DMS114 treated with DMSO at 0.1 percent for 48 hours (cell line): ENCODE data around the gene PRPF8.
"Not testable (repeated sequence)": the region's sequence is repeated elsewhere in the genome, so short reads cannot be mapped to it uniquely, and the experiment has no call there.

Experiments
- DNase-seq: peaks from one replicate; lab custom pipeline; 2025; ENCODE audit not compliant: unreplicated experiment; lab: John Stamatoyannopoulos, UW

The PRPF8 gene

DNA sequence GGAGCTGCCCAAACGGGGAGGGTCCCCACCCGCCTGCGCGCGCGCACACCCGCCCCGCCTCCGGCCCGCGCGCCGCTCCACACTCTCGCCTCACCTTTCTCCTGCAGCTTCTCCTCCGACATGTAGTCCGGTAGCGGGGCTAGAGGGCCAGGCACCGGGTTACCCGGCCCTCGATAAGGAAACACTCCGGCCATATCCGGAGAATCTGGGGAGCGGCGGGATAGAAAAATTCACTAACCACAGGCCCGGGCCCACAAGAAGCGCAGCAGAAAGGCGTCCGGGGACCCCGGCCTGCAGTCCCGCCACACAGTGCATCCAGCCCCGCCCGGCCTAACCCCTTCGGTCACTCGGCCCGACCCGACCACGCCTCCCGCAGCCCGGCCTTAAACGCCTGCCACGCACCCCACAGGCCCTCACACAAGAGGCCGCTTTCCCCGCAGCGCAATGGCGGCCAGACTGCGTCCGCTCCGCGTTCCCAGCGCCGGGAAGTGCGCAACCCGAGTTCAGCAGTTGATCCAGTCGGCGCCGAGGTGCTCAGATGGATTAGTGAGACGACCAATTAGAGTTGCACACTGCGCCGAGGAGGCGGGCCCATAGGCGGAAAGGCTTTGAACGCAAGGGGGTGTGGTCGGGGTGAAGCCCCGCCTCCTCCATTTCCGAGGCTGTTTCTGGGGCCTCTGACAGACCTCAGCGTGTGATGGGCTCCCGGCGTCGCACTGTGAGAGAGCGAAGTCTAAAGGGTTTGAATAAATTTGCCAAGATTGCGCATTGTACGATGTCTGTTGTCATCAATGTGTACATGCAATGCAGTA, at the start of gene PRPF8:
Gene PRPF8 (minus strand): TSS at position 490 of the 812 bp plus-strand sequence. CDS start 296 bp downstream, at position 194.
- DNase-seq: peak; percentile 94

DNA sequence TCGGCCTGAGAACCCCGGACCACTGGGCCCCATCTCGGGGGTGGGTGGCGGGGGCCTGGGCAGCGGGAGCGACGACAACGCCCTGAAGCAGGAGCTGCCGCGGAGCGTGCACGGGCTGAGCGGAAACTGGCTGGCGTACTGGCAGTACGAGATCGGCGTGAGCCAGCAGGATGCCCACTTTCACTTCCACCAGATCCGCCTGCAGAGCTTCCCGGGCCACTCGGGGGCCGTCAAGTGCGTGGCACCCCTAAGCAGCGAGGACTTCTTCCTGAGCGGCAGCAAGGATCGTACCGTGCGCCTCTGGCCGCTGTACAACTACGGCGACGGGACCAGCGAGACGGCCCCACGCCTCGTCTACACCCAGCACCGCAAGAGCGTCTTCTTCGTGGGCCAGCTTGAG, 49.1 kb upstream of the PRPF8 start:
- no peak for DNase-seq

DNA sequence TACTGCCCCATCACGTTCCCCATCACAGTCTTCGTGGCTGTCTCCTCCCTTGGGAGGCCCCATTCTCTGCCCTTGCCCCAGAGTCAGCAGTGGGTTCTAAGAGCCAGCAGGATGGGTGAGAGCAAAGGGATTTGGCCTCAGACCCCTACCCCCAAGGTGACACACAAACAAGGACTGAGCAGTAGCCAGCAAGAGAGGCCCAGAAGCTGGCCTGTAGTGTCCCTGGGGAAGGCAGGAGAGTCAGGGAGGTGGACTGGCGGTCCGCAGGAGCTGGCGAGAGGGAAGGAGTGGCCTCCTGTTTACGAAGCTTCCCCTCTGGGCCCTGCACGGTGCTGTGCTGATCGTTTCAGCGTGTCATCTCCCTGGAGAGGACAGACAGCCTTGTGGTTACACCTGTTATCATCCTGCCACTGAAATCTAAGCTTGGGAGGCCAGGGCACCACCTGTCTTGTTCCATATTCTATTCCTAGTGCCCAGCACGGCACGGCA, 48.2 kb upstream of the PRPF8 start:
- no peak for DNase-seq

DNA sequence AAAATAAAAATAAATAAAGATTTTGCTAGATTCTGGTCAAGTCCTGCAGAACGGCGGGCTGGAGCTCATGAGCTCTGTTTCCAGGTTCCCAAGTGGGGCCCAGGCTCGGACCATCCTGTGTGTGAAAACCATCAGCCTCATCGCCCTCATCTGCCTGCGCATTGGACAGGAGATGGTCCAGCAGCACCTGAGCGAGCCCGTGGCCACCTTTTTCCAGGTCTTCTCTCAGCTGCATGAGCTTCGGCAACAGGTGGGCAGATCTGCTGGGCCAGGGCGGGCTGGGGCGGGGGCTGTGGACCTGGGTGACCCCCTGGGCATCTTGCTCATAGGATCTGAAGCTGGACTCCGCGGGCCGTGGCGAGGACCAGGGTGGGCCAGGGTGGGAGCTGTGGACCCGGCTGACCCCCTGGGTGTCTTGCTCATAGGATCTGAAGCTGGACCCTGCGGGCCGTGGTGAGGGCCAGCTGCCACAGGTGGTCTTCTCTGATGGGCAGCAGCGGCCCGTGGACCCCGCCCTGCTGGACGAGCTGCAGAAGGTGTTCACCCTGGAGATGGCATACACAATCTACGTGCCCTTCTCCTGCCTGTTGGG, 47.7 kb upstream of the PRPF8 start:
- DNase-seq: no peak

GRCh38 chr17:1731194-1731506, 46.5 kb upstream of the PRPF8 start:
- no peak for DNase-seq

GRCh38 chr17:1730326-1731193, 45.9 kb upstream of the PRPF8 start:
- DNase-seq: no peak

GRCh38 chr17:1729966-1730325, 45.3 kb upstream of the PRPF8 start:
- no peak for DNase-seq

DNA sequence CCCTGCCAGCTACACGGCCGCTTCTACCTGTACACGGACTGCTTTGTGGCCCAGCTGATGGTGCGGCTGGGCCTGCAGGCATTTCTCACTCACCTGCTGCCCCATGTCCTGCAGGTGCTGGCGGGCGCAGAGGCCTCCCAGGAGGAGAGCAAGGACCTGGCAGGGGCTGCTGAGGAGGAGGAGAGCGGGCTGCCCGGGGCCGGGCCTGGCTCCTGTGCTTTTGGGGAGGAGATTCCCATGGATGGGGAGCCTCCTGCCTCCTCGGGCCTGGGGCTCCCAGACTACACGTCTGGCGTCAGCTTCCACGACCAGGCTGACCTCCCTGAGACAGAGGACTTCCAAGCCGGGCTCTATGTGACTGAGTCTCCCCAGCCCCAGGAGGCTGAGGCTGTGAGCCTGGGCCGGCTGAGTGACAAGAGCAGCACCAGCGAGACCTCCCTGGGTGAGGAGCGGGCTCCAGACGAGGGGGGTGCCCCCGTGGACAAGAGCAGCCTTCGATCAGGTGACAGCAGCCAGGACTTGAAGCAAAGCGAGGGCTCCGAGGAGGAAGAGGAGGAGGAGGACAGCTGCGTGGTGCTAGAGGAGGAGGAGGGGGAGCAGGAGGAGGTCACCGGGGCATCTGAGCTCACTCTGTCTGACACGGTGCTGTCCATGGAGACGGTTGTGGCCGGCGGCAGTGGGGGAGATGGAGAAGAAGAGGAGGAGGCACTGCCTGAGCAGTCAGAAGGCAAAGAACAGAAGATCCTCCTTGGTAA, 43.4 kb upstream of the PRPF8 start:
- DNase-seq: no peak

DNA sequence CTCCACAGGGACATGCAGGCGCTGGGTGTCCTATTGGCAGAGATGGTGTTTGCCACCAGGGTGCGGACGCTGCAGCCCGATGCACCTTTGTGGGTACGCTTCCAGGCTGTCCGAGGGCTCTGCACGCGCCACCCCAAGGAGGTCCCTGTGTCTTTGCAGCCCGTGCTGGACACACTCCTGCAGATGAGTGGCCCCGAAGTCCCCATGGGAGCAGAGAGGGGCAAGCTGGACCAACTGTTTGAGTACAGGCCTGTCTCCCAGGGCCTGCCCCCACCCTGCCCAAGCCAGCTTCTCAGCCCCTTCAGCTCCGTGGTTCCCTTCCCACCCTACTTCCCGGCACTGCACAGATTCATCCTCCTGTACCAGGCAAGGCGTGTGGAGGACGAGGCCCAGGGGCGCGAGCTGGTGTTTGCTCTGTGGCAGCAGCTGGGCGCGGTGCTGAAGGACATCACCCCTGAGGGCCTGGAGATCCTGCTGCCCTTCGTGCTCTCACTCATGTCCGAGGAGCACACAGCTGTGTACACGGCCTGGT, 42.7 kb upstream of the PRPF8 start:
- DNase-seq: no peak

GRCh38 chr17:1726626-1727257, 42.1 kb upstream of the PRPF8 start:
- no peak for DNase-seq

DNA sequence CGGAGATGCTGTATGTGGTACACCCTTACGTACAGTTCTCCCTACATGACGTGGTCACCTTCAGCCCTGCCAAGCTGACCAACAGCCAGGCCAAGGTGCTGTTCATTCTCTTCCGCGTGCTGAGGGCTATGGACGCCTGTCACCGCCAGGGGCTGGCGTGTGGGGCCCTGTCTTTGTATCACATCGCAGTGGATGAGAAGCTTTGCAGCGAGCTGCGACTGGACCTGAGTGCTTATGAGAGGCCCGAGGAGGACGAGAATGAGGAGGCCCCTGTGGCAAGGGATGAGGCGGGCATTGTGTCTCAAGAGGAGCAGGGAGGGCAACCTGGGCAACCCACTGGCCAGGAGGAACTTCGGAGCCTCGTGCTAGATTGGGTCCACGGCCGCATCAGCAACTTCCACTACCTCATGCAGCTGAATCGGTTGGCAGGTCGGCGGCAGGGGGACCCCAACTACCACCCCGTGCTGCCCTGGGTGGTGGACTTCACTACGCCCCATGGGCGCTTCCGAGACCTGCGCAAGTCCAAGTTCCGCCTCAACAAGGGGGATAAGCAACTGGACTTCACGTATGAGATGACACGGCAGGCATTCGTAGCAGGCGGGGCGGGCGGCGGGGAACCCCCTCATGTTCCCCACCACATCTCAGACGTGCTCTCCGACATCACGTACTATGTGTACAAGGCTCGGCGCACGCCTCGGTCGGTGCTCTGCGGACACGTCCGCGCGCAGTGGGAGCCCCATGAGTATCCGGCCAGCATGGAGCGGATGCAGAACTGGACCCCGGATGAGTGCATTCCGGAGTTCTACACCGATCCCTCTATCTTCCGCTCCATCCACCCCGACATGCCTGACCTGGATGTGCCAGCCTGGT, 41.2 kb upstream of the PRPF8 start:
- DNase-seq: no peak

- no peak for DNase-seq
Measured at GRCh38 chr17:1724869-1725641, 40.4 kb upstream of the PRPF8 start.

GRCh38 chr17:1724351-1724868, 39.7 kb upstream of the PRPF8 start, which contains the start of gene WDR81:
TSS of gene WDR81 (plus strand) at chr17:1724704. CDS start at chr17:1724960, 256 bp downstream.
- peak; percentile 54 for DNase-seq

DNA sequence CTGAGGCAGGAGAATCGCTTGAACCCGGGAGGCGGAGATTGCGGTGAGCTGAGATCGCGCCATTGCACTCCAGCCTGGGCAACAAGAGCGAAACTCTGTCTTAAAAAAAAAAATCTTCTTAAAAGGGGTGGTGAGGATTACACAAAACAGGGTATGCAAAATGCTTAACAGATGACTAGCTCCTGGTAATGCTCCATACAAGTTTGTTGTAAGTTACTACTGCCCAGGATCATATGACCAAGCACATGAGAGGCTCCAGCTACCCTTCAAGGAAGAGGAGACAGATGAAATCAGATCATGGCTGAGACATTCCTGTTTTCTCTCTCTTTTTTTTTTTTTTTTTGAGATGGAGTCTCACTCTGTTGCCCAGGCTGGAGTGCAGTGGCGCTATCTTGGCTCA, 37.4 kb upstream of the PRPF8 start:
- DNase-seq: not testable (repeated sequence)

- DNase-seq: peak; percentile 42
Measured at GRCh38 chr17:1720856-1721386, 36.3 kb upstream of the PRPF8 start.

- no peak for DNase-seq
Measured at GRCh38 chr17:1718362-1719165, 33.9 kb upstream of the PRPF8 start.
